ENCODE measurements around the gene GPR61.

DNA sequence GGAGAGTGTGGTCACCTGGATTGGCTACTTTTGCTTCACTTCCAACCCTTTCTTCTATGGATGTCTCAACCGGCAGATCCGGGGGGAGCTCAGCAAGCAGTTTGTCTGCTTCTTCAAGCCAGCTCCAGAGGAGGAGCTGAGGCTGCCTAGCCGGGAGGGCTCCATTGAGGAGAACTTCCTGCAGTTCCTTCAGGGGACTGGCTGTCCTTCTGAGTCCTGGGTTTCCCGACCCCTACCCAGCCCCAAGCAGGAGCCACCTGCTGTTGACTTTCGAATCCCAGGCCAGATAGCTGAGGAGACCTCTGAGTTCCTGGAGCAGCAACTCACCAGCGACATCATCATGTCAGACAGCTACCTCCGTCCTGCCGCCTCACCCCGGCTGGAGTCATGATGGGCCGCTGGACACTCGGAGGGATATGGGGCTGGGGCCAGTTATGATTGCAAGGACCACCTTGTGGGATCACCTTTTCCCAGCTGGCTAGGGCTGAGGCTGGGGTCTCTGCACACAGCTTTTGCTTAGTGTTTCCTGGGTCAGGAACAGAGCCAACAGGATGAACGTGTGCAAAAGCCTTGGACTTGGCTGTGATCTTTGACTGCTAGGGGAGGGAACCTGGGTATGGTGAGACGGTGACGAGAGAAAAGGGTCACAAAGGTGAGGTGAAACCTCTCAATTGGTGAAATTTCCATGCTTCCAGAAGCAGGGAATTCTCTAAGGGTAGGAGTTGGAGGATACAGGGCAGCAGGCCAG lies 4.5 kb downstream of the GPR61 start:
- no peak for TF ChIP-seq EZH2 (IDR thresholded peaks at IDR 0.05)
- no peak for TF ChIP-seq POLR2AphosphoS5 (IDR thresholded peaks at IDR 0.05; ENCODE audit: borderline replicate concordance, low read depth, low read length)
- TF ChIP-seq FOXP2 (optimal IDR thresholded peaks at IDR 0.05; ENCODE audit: control extremely low read depth, extremely low read length, insufficient read depth): no peak

Measured in SK-N-MC (cell line).